GM19025 (cell line): ENCODE measurements around the gene FAM53C.
"Not testable (repeated sequence)": the region's sequence is repeated elsewhere in the genome, so short reads cannot be mapped to it uniquely, and the experiment has no call there.

ENCODE experiments used
- ATAC-seq: cut with Tn5 transposase; IDR thresholded peaks from one replicate; pipeline ENCODE4 v1.9.1; 2021; ENCODE audit warnings: mild to moderate bottlenecking, low read depth, moderate library complexity; ENCODE audit not compliant: unreplicated experiment

Gene FAM53C

DNA sequence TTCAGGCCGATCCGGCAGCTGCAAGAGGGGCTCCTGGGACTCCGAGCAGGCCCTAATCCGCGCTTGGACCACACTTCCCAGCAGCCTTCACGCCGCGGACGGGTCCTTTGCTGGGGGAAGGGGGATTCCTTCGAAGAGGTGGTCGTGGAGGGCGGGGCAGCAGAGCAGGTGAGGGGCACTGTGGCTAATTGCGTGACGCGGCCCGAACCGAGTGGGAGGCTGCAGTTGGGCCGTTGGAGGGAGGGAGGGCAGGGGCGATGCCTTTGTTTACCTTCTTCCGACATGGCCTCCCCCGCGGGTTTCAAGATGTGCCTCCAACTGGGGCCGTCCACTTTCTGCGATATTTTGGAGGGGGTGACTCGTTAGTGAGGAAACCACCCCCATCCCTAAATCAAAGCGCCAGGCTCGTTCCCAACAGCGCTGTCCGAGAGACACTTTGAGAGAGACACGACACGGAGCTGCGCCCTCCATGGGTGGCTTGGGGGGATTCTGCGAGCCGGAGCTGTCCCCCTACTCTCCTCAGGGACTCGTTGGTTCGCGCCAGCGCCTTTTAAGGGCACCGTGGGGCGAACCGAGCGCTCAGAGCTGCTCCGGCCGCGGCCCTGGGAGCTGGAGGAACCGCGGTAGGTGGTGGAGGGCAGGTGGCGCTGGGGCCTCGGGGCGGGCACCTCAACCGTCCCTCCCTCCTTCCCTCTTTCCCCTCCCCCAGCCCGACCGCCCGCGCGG lies at the start of gene FAM53C:
Gene FAM53C (plus strand): TSS at position 582 of the 726 bp plus-strand sequence. CDS start 3,070 bp downstream, outside the sequence.
- peak; percentile 83 for ATAC-seq

DNA sequence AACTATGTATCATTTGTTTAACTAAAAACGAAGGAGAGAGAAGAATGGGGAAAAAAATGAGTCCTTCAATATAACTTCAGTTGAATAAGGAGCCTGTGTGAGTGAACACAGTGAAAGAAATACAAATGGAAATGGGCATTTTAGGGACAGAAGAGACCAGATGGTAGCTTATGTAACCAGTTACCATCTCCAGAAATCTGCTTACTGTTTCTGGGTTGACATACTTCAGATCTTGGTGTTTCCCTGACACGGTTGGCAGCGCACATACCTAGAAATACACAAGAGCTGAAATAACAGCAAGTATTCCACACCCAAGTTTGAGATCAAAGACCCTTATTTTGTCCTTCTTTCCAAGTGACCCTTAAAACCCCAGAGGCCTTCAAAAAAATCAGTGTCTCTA lies 48.8 kb upstream of the FAM53C start:
- no peak for ATAC-seq

- no peak for ATAC-seq
Measured at GRCh38 chr5:138303372-138303771, 34.7 kb upstream of the FAM53C start.

DNA sequence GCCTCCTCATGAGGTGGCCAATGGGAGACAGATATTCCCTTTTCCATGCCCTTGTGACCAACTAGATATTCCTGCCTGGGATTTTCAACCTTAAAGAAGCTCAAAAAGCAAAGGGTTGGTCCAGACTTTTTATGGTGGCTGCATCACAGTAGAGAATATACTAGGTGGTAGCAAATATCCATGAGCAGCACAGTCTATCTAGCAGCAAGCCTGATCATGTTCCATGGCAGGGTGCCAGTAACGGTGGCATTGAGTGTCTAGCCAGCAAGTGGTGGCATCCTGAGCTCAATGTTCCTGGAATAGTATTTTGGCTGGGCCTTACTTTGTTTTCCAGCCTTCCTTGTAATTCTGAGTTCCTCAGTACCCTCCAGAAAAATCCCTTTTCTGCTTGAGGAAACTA lies 32.3 kb upstream of the FAM53C start:
- ATAC-seq, result no peak

- ATAC-seq, result no peak
Measured at GRCh38 chr5:138315751-138316278, 22.3 kb upstream of the FAM53C start.

- no peak for ATAC-seq
Measured at GRCh38 chr5:138316355-138316754, 21.7 kb upstream of the FAM53C start.

GRCh38 chr5:138318211-138318610 lies 19.9 kb upstream of the FAM53C start:
- ATAC-seq, result not testable (repeated sequence)

GRCh38 chr5:138330813-138331448 lies 7.1 kb upstream of the FAM53C start:
- ATAC-seq, result no peak

DNA sequence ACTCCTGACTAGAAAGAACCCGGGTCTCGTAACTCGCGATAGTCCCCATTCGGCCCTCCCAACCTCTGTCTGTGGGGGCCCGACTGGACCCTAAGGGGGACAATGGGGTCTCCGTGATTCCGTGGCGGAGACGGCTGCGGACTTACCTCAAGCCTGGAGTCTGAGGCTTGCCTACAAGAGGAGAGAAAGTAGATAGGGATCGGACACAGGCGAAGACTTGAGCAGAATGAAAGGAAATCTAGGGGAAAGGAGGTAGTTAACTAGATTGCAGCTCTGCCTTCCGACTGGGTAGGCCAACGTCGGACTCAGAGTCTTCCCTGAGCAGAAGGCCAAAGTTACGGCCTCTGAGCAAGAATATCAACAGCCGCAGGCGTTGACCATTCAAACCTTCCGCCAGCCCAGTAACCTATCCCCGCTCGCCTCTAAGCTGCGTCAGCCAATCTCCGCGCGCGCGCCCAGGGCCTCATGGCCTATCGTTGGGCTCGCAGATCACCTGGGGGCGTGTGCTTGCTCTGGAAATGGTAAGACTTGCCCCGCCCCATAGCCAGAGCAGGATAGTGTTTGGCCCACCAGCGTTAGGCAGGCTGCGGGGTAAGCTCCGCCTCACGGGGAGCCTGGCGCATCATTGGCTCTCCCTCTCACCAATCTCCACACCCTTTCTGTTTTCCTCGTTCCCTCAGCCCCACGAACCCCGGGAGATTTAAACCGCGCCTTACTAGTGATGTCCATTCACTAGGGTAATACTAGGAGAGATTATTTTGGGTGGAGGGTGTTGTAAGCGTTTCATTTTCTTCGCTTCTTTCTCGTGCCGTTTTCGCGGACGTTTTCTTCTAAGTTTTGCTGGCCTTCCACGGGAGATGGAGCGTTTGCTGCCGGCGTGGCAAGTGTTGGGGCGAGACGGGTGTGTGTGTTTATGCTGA lies 6.4 kb upstream of the FAM53C start, which contains the start of gene CDC25C:
Gene CDC25C (minus strand): TSS at position 356 of the 920 bp plus-strand sequence. CDS start 624 bp downstream, outside the sequence.
- peak; percentile 99 for ATAC-seq

GRCh38 chr5:138334867-138335447 lies 3.1 kb upstream of the FAM53C start:
- ATAC-seq, result no peak

- peak; percentile 7 for ATAC-seq
Measured at GRCh38 chr5:138336952-138337684, 948 bp upstream of the FAM53C start.

- no peak for ATAC-seq
Measured at GRCh38 chr5:138338411-138339090, 485 bp downstream of the FAM53C start.

DNA sequence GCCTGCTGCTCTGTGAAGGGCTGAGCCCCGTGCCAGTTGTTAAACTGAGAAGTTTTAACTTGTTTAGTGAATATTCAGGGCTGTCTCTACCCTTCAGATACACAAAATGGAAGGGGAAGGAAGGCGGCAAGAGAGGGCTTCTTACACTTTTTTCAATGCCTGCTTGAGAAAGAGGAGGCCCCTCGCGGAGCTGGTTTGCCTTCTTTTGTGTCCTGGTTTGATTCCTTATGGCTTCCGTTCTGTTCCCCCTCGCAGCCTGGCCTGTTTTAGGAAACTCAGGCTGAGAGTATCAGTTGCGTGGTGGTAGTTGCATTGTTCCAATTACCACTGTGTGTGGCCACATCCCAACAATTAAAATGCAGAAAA lies 1.0 kb downstream of the FAM53C start:
- ATAC-seq, result no peak

DNA sequence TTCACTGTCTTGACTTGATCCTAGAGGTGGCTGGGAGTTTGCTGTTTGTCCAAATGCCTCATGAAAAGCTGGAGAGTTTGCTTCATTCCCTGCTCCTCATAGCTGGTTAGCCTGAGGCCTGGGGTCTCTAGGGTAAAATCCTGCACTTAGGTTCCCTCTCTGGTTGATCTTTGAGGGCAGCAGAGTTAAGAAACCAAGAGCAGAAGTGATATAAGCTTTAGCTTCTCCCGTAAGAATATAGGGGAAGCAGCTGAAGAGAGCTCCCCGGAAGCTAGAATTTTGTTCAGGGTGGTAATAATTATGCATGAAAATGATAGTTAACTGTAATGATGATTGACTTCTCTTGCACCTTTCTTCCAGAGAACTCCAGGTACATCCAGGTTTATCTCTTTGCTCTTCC lies 1.4 kb downstream of the FAM53C start:
- ATAC-seq, result no peak

DNA sequence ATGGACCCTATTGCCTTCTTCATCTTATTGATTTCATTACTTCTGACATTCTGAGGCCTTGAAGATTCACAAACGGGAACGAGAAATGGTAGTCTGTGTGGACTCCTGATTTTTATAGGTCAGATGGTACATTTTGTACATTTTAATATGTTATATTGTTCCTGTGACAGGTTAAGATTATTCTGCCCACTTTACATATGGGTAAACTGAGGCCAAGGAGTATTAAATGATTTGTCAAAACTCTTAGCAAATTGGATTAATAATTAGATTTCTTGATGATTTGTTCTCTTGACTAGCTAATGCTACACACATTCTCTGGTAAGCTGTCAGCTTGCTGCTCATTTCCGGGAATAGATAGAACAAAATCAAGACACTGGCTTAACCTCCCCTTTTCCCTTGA lies 1.9 kb downstream of the FAM53C start:
- ATAC-seq, result no peak

GRCh38 chr5:138344887-138345622 lies 7.0 kb downstream of the FAM53C start:
- ATAC-seq, result no peak

GRCh38 chr5:138346889-138347288 lies 8.8 kb downstream of the FAM53C start:
- ATAC-seq, result no peak

GRCh38 chr5:138349852-138350562 lies 11.9 kb downstream of the FAM53C start:
- ATAC-seq, result no peak
